GM21360 (cell line): ENCODE data around the gene SYNJ2.

Experiments
- ATAC-seq: cut with Tn5 transposase; IDR thresholded peaks from one replicate; pipeline ENCODE4 v1.9.1; 2021; ENCODE audit warnings: mild to moderate bottlenecking, moderate library complexity; ENCODE audit not compliant: unreplicated experiment

SYNJ2 gene

DNA sequence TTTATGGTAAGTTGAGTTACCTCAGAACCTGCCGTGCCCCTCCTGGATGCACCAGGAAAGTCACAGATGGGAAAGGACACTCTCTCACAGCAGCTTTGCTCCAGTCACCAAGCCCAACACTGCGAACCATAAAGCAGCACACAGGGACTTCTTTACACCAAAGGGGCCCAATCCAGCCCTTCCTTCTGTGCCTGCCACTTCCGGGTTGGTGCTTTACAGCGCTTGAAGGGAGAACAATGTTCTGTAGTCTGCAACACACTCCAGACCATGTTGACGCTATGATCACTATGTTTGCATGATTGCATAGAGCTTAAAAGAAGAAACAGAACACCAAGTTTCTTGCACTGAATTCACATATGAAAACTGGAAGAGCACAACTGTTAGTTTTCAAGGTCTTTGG, 129.3 kb downstream of the SYNJ2 start:
- no peak for ATAC-seq

DNA sequence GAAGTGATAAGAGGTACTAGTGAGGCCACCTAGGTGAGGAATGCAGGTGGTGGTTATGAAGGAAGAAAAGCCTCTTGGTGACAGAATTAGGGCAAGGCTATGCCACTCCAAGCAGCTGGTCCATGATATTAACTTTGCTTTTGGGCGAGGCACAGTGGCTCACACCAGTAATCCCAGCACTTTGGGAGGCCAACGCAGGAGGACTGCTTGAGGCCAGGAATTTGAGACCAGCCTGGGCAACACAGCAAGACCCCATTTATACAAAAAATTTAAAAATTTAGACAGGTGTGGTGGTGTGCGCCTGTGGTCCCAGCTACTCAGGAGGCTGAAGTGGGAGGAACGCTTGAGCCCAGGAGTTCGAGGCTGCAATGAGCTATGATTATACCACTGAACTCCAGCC, 130.3 kb downstream of the SYNJ2 start:
- ATAC-seq, result no peak

DNA sequence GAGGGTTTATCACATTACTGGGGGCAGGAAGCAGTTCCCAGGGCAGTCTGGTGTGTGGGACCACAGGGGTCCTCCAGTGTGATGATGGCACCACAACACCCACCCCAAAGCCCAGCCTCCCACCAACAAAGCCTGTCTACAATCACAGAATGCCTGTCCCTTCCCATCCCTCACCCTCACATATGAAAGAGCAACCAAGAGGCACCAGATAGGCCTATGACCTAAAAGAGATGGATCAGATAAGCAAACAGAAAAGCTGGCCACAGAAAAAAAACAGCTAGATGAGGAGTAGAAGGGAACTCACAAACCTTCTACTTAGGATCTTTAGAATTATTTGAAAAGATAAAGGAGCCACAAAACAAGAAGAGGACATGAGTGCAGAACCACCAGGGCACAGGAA, 132.1 kb downstream of the SYNJ2 start:
- ATAC-seq, result no peak

DNA sequence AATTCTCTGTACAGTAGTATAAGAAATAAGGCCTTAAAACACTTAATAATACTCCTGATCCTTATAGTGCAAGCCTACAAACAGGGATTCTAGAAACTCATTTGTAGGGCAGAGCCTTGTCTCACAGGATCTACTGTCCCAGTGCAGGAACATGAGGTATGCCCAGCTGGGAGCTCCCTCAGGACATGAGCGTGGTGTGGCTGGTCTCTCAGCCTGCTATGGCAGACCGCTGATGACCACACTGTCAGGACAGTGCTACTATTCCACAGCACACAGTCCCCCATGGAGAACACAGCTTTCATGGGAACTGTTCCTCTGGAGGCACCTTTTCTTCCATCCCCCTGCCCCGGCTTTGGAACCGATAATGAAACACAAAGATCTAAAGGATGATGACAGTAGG, 133.4 kb downstream of the SYNJ2 start:
- no peak for ATAC-seq

DNA sequence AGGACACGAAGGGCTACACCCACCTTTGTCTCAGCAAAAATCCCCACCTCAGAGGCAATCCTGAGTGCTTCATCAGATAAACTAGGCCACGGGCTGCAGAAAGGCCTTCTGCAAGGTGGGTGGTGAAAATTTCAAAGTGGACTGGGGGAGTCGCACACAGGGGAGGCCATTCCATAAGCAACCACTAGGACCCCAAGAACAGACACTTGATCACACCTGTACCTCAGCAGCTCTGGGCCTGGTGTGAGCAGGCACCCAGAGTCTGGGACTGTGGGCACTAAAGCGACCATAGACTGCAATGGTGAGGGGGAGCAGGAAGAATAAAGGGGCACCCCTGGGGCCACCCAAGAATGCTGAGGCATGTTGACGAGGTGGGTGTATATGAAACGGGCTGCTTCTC, 133.8 kb downstream of the SYNJ2 start:
- ATAC-seq, result no peak

DNA sequence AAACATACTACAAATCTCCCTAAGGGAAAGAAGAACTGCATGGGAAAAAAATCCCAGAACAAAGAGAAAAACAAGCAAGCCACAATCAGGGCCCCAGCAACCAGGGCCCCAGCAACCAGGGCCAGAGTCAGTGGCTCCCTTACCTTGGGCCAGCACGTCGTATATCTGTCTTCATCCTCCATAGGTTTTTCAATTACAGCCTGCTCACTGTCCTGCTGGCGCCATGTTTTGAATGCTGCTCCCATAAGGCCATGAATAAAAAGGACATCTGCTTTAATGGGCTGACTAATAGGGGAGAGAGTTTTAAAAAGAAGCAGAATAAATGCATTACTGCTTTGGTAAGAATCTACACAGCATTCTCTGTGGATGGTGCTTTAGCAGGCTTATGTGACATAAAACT, 137.2 kb downstream of the SYNJ2 start:
- ATAC-seq, result no peak

DNA sequence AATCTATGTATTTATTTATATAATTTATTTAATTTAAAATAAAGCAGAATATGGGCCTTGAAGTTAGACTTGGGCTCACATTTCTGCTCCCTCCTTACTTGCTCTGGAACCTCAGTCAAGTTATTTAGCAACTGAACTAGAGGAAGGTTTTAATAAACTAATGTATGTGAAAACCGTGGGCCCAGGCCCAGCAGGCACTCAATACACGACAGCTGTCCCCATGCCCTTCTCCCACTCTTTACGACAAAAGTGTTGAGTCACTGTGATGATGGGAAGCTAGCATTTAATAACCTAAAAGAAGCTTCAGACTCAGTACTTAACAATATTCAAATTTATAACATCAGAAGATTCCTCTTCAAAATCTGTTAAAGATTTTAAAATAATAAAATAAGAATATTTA, 139.7 kb downstream of the SYNJ2 start:
- no peak for ATAC-seq

DNA sequence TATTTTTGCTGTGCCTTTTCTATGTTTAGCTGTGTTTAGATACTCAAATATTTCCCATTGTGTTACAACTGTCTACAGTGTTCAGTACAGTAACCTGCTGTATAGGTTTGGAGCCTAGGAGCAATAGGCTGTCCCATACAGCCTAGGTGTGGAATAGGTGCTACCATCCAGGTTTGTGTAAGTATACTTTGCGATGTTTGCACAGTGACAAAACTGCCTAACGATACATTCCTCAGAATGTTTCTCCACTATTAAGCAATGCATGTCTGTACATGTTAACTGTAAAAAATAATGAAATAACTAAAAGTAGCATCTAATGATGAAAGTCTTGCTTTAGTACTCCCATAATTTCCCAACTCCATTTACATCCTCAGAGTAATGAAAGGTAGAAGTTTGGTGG, 140.4 kb downstream of the SYNJ2 start:
- no peak for ATAC-seq

DNA sequence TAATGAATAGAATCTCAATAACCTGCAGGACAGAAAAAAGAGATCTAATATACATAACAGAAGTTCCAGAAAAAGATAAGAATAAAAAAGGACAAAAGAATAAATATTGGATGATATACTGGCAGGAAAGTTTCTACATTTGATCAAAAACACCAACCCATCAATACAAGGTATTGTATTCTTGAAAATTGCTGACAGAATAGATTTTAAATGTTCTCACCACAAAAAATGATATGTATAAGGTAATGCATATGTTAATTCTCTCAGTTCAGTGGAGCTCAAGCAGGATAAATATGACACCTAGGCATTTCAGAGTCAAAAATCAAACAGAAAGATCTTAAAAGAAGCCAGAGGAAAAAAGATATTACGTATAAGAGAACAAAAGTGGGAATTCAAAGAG, 142.6 kb downstream of the SYNJ2 start:
- no peak for ATAC-seq

DNA sequence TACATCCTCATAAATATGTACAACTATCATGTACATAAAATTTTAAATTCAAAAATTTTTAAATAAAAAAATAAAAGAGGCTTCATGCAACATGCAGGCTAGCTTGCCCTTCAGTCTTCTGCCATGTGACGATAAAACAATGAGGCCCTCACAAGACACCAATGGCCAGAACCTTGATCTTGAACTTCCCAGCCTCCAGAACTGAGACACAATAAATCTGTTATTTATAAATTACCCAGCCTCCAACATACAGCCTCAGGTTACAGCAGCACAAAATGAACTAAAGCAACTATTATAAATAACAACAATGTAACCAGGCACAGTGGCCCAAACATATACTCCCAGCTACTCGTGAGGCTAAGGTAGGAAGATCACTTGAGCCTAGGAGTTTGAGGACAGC, 143.6 kb downstream of the SYNJ2 start:
- ATAC-seq, result no peak

DNA sequence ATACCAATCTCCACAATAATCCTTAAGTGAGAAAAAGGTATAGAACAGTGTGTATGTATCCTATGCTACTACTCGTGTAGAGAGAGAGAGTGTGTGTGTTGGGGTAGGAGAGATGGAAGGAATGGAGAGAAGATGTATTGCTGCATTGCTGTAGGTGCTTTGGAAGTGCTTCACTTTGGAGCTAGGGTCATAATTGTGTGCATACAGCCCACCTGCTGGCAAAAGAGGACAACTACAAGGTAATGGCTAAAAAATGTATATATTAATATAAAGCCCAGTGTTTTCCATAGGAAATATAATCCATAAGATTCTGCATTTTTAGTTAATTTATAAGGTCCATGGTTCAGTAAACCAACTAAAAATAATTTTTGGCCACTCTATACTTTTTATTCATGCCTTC, 150.3 kb downstream of the SYNJ2 start:
- no peak for ATAC-seq

DNA sequence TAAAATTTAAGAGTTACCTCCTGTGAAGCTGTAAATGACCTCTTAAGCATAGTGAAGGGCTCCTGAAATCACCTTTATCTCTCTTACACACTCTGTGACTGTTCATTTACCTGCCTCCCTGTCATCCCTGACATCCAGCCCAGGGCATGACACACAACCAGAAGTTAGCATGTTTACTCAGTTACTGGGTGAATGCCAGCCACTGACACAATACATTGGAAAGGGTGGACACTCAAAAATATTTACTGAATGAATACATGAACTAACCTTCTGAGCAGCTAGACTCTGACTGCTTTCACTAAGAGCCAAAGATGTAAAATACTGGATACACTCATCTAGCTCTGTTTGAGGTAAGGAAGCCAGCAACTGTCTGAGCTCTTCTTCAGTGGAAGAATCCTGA, 161.1 kb downstream of the SYNJ2 start:
- no peak for ATAC-seq

DNA sequence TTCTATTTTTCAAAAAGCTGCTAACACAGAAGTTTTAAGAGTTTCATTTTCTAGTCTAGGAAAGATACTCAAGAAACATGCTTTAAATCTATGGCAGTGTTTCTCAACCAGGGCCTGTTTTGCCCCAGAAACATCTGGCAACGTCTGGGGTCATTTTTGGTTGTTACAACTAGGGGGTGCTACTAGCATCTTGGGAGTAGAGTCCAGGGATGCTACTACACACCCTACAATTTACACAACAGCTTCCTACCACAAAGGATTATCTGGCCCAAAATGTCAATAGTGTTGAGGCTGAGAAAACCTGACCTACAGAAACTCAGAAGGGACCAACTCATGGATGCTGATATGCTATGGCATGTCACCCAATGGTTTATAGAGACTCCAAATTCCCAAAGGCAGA, 162.0 kb downstream of the SYNJ2 start:
- ATAC-seq, result no peak
